A673 (cell line): ENCODE results near the gene HIP1. TPM values are rescaled to one million over a fixed set of nuclear protein-coding genes. Genes with fewer than 3 reads are reported as not detected.

Experiments
- BruUV-seq: library from RNA; stranded (reverse); fragments of 400-500 nt; replicated peaks from 2 replicates; lab custom pipeline; 2021; lab: Mats Ljungman, UMichigan
- CTCF ChIA-PET: fragments of 300-600 bp; sonication (Branson Sonifier 250); formaldehyde crosslinking; loops from one replicate; lab custom pipeline; 2022; ENCODE audit warnings: antibody characterized with exemption; lab: Charles Lee
- POLR2A ChIA-PET: fragments of 300-600 bp; sonication (Branson Sonifier 250); formaldehyde crosslinking; loops from one replicate; lab custom pipeline; 2022; ENCODE audit warnings: antibody characterized with exemption; ENCODE audit not compliant: low non-redundant PET; lab: Charles Lee
- DNase-seq: peaks from one replicate; pipeline ENCODE4 v3.0.0-alpha.2; 2015; ENCODE audit warnings: low spot score
- H3K27ac ChIP-seq: fragments of 200-600 bp; sonication (generic); 2 replicates; pipeline ENCODE4 v1.5.1; 2016; ENCODE audit warnings: mixed run types, low read depth, mild to moderate bottlenecking, mixed read lengths, antibody characterized with exemption, low read length; ENCODE audit not compliant: poor library complexity, severe bottlenecking
- H3K27me3 ChIP-seq: fragments of 200-600 bp; sonication (generic); replicated peaks from 2 replicates; pipeline ENCODE4 v1.6.1; 2017; ENCODE audit warnings: mixed run types, low read depth, mild to moderate bottlenecking, mixed read lengths, antibody characterized with exemption, low read length; ENCODE audit not compliant: insufficient read depth, poor library complexity
- H3K36me3 ChIP-seq: fragments of 200-600 bp; sonication (generic); 2 replicates; pipeline ENCODE4 v1.6.1; 2016; ENCODE audit warnings: mixed run types, mild to moderate bottlenecking, mixed read lengths, antibody characterized with exemption, low read length; ENCODE audit not compliant: insufficient read depth, poor library complexity, severe bottlenecking
- H3K4me1 ChIP-seq: fragments of 200-600 bp; sonication (generic); 2 replicates; pipeline ENCODE4 v1.6.1; 2017; ENCODE audit warnings: mixed run types, mild to moderate bottlenecking, mixed read lengths, antibody characterized with exemption, low read length; ENCODE audit not compliant: insufficient read depth, poor library complexity, severe bottlenecking
- H3K4me3 ChIP-seq: fragments of 200-600 bp; sonication (generic); 2 replicates; pipeline ENCODE4 v1.5.1; 2016; ENCODE audit warnings: low read depth, mixed run types, mild to moderate bottlenecking, mixed read lengths, low read length; ENCODE audit not compliant: poor library complexity, severe bottlenecking
- H3K9me3 ChIP-seq: fragments of 200-600 bp; sonication (generic); 2 replicates; pipeline ENCODE4 v1.6.1; 2016; ENCODE audit warnings: mixed run types, low read depth, mild to moderate bottlenecking, mixed read lengths, antibody characterized with exemption, low read length; ENCODE audit not compliant: poor library complexity, severe bottlenecking
- EZH2 ChIP-seq: fragments of 200-600 bp; sonication (generic); IDR thresholded peaks from 2 replicates; pipeline ENCODE4 v1.6.1; 2017; ENCODE audit warnings: borderline replicate concordance, low read depth, mild to moderate bottlenecking, mixed read lengths, antibody characterized with exemption, low read length; ENCODE audit not compliant: poor library complexity, severe bottlenecking
- intact Hi-C: fragments of 100-400 bp; cut with micrococcal nuclease; formaldehyde crosslinking; loops from one replicate; pipeline ENCODE4 v1.10.0; 2022; ENCODE audit not compliant: unreplicated experiment
- total RNA-seq: library from RNA; stranded (reverse); gene quantifications from 2 replicates; pipeline ENCODE4 v1.2.3, GENCODE V29; 2021
- TF ChIP-seq, protein P1 (sequence below): fragments of 300-800, 200-600 bp; sonication (generic); conservative IDR thresholded peaks from 2 replicates; pipeline ENCODE4 v1.5.1; 2017; ENCODE audit warnings: low read depth, mild to moderate bottlenecking, antibody characterized with exemption, low read length, moderate library complexity, mixed read lengths

The HIP1 gene
- total RNA-seq, 1 experiment from 2014 or later: 25.0 TPM

DNA sequence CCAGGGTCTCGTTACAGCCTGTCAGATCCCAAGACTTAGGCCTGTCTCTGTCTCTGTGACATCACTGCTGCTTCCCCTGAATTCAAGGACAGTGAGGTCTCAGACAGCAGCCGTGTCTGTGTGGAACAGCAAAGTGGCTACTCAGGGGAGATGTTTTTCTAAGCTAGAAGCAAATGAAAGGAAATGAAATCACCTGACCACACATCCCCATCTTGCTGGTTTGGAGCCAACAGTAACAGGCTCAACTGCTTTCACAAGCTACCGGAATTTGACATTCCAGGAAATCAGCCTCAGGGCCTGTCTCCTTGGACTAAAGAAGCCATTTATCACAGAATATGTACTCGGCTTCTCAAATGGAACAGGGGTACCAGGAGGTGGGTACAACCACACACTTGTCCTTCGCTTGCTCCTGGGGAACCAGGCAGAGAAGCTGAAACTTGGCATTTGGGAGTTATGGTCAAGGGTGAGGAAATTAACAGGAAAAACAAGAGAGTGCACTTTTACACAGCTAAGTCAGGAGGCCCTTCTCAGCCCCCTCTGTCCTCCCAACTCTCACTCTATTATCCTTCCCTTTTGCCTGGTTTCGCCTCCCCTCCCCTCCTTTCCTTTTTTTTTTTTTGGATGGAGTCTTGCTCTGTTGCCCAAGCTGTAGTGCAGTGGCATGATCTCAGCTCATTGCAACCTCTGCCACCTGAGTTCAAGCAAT is 173.5 kb downstream of the HIP1 start:
- H3K36me3 ChIP-seq: peaks cover 9% of the 10 kb centered on the region
- intact Hi-C loops: no loop called here

DNA sequence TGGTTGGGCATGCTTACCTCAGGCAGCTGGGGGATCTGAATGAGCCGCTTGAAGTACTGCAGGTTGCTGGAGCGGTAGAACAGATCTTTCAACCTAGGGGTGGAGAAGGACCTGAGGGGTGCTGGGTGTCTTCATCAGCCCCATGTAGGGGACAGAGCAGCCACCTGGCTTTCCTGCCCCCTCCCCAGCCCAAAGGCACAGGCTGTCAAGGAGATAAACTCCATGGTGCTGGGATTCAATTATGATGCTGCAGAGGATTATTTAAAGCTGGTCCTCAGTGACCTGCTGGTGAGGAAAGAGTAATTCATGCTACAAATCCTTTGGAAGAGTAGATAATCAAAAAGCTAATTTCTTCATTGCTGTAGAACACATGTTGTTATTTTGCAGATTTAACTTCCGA is 175.6 kb downstream of the HIP1 start:
- no TSS peak for BruUV-seq
- TF ChIP-seq EZH2: no peak
- TF ChIP-seq, protein P1, sequence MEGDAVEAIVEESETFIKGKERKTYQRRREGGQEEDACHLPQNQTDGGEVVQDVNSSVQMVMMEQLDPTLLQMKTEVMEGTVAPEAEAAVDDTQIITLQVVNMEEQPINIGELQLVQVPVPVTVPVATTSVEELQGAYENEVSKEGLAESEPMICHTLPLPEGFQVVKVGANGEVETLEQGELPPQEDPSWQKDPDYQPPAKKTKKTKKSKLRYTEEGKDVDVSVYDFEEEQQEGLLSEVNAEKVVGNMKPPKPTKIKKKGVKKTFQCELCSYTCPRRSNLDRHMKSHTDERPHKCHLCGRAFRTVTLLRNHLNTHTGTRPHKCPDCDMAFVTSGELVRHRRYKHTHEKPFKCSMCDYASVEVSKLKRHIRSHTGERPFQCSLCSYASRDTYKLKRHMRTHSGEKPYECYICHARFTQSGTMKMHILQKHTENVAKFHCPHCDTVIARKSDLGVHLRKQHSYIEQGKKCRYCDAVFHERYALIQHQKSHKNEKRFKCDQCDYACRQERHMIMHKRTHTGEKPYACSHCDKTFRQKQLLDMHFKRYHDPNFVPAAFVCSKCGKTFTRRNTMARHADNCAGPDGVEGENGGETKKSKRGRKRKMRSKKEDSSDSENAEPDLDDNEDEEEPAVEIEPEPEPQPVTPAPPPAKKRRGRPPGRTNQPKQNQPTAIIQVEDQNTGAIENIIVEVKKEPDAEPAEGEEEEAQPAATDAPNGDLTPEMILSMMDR: no peak
- H3K27me3 ChIP-seq: no peaks in the 10 kb centered on the region
- intact Hi-C loops: no loop called here
- H3K4me3 ChIP-seq: no peak overlapping the region
- no peaks in the 10 kb centered on the region for H3K9me3 ChIP-seq
- ChIA-PET CTCF (no interaction called here), POLR2A (no interaction called here)
- no peaks in the 10 kb centered on the region for H3K4me1 ChIP-seq
- H3K27ac ChIP-seq: no peak overlapping the region
- H3K36me3 ChIP-seq: peaks cover 9% of the 10 kb centered on the region
- no peak for DNase-seq

More for the DNA sequence above, 173.5 kb downstream of the HIP1 start:
- no peaks in the 10 kb centered on the region for H3K4me1 ChIP-seq
- no TSS peak for BruUV-seq
- CTCF ChIA-PET: no interaction called here
- H3K27me3 ChIP-seq: no peaks in the 10 kb centered on the region
- no peak for TF ChIP-seq EZH2
- TF ChIP-seq, protein P1: no peak
- no peak overlapping the region for H3K4me3 ChIP-seq
- no peaks in the 10 kb centered on the region for H3K9me3 ChIP-seq
- no peak for DNase-seq
- POLR2A ChIA-PET: no interaction called here
- no peak overlapping the region for H3K27ac ChIP-seq

DNA sequence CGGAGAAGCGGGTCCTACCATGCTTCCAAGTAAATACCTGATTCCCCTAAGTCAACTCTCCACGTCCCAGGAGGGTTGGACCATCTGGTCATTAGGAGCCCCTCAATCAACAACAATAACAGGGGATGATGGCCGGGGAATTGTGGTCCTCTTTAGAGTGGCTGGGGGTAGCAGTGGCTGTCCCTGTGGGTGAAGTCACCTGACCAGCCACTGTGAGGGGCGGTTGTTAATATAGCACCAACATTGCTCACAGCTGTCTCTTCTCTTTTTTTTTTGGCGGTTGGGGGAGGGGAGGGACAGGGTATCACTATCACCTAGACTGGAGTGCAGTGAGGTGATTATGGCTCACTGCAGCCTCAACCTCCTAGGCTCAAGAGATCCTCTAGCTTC is 178.8 kb downstream of the HIP1 start:
- peaks cover 17% of the 10 kb centered on the region for H3K36me3 ChIP-seq
- H3K4me3 ChIP-seq: no peak overlapping the region
- no peaks in the 10 kb centered on the region for H3K4me1 ChIP-seq
- no peak for DNase-seq
- ChIA-PET CTCF (no interaction called here), POLR2A (no interaction called here)
- no peak overlapping the region for H3K27ac ChIP-seq
- TF ChIP-seq EZH2: no peak
- TF ChIP-seq, protein P1: no peak
- H3K9me3 ChIP-seq: no peaks in the 10 kb centered on the region
- no peaks in the 10 kb centered on the region for H3K27me3 ChIP-seq
- intact Hi-C loops: no loop called here
- no TSS peak for BruUV-seq
